GM18517 (cell line): Measurements from ENCODE around the gene BPNT1.

Source experiments
- ATAC-seq: cut with Tn5 transposase; IDR thresholded peaks from one replicate; pipeline ENCODE4 v1.9.1; 2021; ENCODE audit warnings: mild to moderate bottlenecking, moderate library complexity; ENCODE audit not compliant: unreplicated experiment

Gene BPNT1

GRCh38 chr1:220012259-220012658 lies 77.3 kb downstream of the BPNT1 start:
- ATAC-seq: no peak

- ATAC-seq: no peak
Observed at GRCh38 chr1:220011620-220012019, 78.0 kb downstream of the BPNT1 start.
